OCI-LY7 (cell line): ENCODE measurements around the gene ZDHHC8.

Experiments used
- EZH2phosphoT487 ChIP-seq: fragments of 200-600 bp; sonication (generic); IDR thresholded peaks from 2 replicates; pipeline ENCODE4 v1.6.1; 2018; ENCODE audit warnings: low read depth, borderline replicate concordance, mild to moderate bottlenecking, mixed run types, antibody characterized with exemption, low read length, moderate library complexity, mixed read lengths
- TF ChIP-seq, protein P1 (sequence below): fragments of 200-600 bp; sonication (generic); conservative IDR thresholded peaks from 2 replicates; pipeline ENCODE4 v1.5.1; 2014; ENCODE audit warnings: mild to moderate bottlenecking, antibody characterized with exemption, low read length, moderate library complexity, mixed read lengths

DNA sequence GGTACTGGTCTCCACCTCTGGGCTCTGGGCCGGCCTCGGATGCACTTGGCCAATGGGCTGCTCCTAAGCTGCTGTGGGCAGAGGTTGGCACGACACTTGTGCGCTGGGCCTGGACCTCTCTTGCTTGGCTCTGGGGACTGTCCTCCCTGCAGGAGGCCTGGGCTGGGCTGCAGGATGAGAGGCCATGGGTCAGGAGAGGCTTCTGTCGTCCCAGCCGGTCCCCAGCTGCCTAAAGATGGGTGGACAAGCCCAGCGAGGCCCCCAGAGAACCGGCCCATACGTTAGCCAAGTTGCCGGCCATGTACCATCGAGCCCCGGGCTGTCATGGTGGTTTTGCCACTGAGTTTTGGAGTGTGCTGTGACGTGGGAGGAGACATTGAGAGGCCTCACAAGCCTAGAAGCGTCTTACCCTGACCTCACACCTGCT is 20.9 kb downstream of the ZDHHC8 start:
- TF ChIP-seq, protein P1, sequence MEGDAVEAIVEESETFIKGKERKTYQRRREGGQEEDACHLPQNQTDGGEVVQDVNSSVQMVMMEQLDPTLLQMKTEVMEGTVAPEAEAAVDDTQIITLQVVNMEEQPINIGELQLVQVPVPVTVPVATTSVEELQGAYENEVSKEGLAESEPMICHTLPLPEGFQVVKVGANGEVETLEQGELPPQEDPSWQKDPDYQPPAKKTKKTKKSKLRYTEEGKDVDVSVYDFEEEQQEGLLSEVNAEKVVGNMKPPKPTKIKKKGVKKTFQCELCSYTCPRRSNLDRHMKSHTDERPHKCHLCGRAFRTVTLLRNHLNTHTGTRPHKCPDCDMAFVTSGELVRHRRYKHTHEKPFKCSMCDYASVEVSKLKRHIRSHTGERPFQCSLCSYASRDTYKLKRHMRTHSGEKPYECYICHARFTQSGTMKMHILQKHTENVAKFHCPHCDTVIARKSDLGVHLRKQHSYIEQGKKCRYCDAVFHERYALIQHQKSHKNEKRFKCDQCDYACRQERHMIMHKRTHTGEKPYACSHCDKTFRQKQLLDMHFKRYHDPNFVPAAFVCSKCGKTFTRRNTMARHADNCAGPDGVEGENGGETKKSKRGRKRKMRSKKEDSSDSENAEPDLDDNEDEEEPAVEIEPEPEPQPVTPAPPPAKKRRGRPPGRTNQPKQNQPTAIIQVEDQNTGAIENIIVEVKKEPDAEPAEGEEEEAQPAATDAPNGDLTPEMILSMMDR: no peak
- no peak for TF ChIP-seq EZH2phosphoT487
